Gastrocnemius medialis (tissue), 4 donors: ENCODE results near the gene PHTF1.

Experiments
- CTCF ChIP-seq, 5 experiments: fragments of 450-650 bp in 3 of 5; fragments of 200-600 bp in 2 of 5; sonication (generic) in 2 of 5; IDR thresholded peaks in 4 of 5; conservative IDR thresholded peaks in 1 of 5; 1 replicate in 4 of 5; 2 replicates in 1 of 5; pipeline ENCODE4 v1.5.1; 2016 to 2019; ENCODE audit warnings: antibody characterized with exemption in 5 of 5, mild to moderate bottlenecking in 3 of 5, moderate library complexity in 3 of 5
- POLR2A ChIP-seq, 2 donors: fragments of 450-650 bp; IDR thresholded peaks; one replicate each; pipeline ENCODE4 v1.6.1; 2017; ENCODE audit warnings: antibody characterized with exemption in 2 of 2, mild to moderate bottlenecking in 2 of 2, moderate library complexity in 2 of 2

GRCh38 chr1:113694910-113695309 is 64.4 kb downstream of the PHTF1 start:
- no peak for TF ChIP-seq POLR2A (IDR thresholded peaks at IDR 0.05)
- no peak for TF ChIP-seq CTCF (IDR thresholded peaks at IDR 0.05 in 4 of 5, conservative IDR thresholded peaks at IDR 0.05 in 1 of 5)
